Loucy (cell line): ENCODE data around the gene CRACDL.

ENCODE experiments used
- H2AFZ ChIP-seq: fragments of 200-600 bp; sonication (generic); 2 replicates; pipeline ENCODE4 v1.6.0; 2016; ENCODE audit warnings: antibody characterized with exemption, mild to moderate bottlenecking, low read length, moderate library complexity
- H3F3A ChIP-seq: fragments of 200-600 bp; 2 replicates; pipeline ENCODE4 v1.6.0; 2016; ENCODE audit warnings: antibody characterized with exemption, low read depth, mild to moderate bottlenecking
- H3K27me3 ChIP-seq: fragments of 200-600 bp; sonication (generic); 2 replicates; pipeline ENCODE4 v1.6.1; 2014; ENCODE audit warnings: low read length, mild to moderate bottlenecking; ENCODE audit not compliant: insufficient read depth, poor library complexity, severe bottlenecking
- H3K36me3 ChIP-seq: fragments of 200-600 bp; sonication (generic); 2 replicates; pipeline ENCODE4 v1.6.1; 2016; ENCODE audit warnings: low read length; ENCODE audit not compliant: insufficient read depth
- H3K4me1 ChIP-seq: fragments of 200-600 bp; sonication (generic); 2 replicates; pipeline ENCODE4 v1.5.1; 2014; ENCODE audit warnings: low read length, mild to moderate bottlenecking; ENCODE audit not compliant: insufficient read depth, poor library complexity, severe bottlenecking
- H3K4me2 ChIP-seq: fragments of 200-600 bp; sonication (generic); 2 replicates; pipeline ENCODE4 v1.6.0; 2014; ENCODE audit warnings: antibody characterized with exemption, low read length, low read depth, mild to moderate bottlenecking; ENCODE audit not compliant: poor library complexity, severe bottlenecking
- H3K4me3 ChIP-seq: fragments of 200-600 bp; sonication (generic); 2 replicates; pipeline ENCODE4 v1.5.1; 2014; ENCODE audit warnings: low read length, mild to moderate bottlenecking, mixed read lengths; ENCODE audit not compliant: poor library complexity, severe bottlenecking
- H3K79me2 ChIP-seq: fragments of 200-600 bp; sonication (generic); 2 replicates; pipeline ENCODE4 v1.6.1; 2014; ENCODE audit warnings: low read length; ENCODE audit not compliant: insufficient read depth
- H3K9ac ChIP-seq: fragments of 200-600 bp; sonication (generic); 2 replicates; pipeline ENCODE4 v1.6.0; 2014; ENCODE audit warnings: mild to moderate bottlenecking, low read depth, low read length, moderate library complexity; ENCODE audit not compliant: poor library complexity, severe bottlenecking
- H3K9me2 ChIP-seq: fragments of 200-600 bp; sonication (generic); replicated peaks from 2 replicates; pipeline ENCODE4 v1.6.1; 2016; ENCODE audit warnings: low read depth, low read length, mixed read lengths
- H3K9me3 ChIP-seq: fragments of 200-600 bp; sonication (generic); 2 replicates; pipeline ENCODE4 v1.6.1; 2014; ENCODE audit warnings: mild to moderate bottlenecking, antibody characterized with exemption, low read length, low read depth; ENCODE audit not compliant: insufficient read depth
- H4K20me1 ChIP-seq: fragments of 200-600 bp; sonication (generic); 2 replicates; pipeline ENCODE4 v1.6.0; 2014; ENCODE audit warnings: antibody characterized with exemption, low read length, mild to moderate bottlenecking; ENCODE audit not compliant: insufficient read depth, poor library complexity, severe bottlenecking
- CTCF ChIP-seq: fragments of 200-600 bp; sonication (generic); conservative IDR thresholded peaks from 2 replicates; pipeline ENCODE4 v1.5.1; 2014; ENCODE audit warnings: mild to moderate bottlenecking, antibody characterized with exemption, low read length
- EZH2phosphoT487 ChIP-seq: fragments of 200-600 bp; IDR thresholded peaks from 2 replicates; pipeline ENCODE4 v1.6.1; 2018; ENCODE audit warnings: antibody characterized with exemption, mild to moderate bottlenecking, moderate library complexity, borderline replicate concordance

The CRACDL gene

GRCh38 chr2:98771721-98772524 is 164.1 kb downstream of the CRACDL start:
- Histone ChIP-seq H2AFZ (peak overlapping the region; percentile 95), H3K79me2 (no peaks in the 10 kb centered on the region), H4K20me1 (no peaks in the 10 kb centered on the region), H3K4me2 (peak overlapping the region; percentile 66), H3K27me3 (no peaks in the 10 kb centered on the region), H3K9ac (peak overlapping the region; percentile 61), H3K4me3 (peak overlapping the region; percentile 53), H3K9me2 (no peaks in the 10 kb centered on the region), H3F3A (0 out of 2 replicates have a peak, but pooled peaks cover 6% of the 10 kb centered on the region), H3K4me1 (peaks cover 50% of the 10 kb centered on the region), H3K36me3 (no peaks in the 10 kb centered on the region), H3K9me3 (no peaks in the 10 kb centered on the region)
- TF ChIP-seq EZH2phosphoT487 (no peak), CTCF (no peak)

GRCh38 chr2:98771264-98771663 is 164.8 kb downstream of the CRACDL start:
- no peaks in the 10 kb centered on the region for H3K27me3 ChIP-seq
- peaks cover 55% of the 10 kb centered on the region for H3K4me1 ChIP-seq
- H3K9me2 ChIP-seq: no peaks in the 10 kb centered on the region
- H4K20me1 ChIP-seq: no peaks in the 10 kb centered on the region
- peak overlapping the region; percentile 95 for H2AFZ ChIP-seq
- H3F3A ChIP-seq: 0 out of 2 replicates have a peak, but pooled peaks cover 6% of the 10 kb centered on the region
- TF ChIP-seq EZH2phosphoT487: no peak
- TF ChIP-seq CTCF: no peak
- peak overlapping the region; percentile 61 for H3K9ac ChIP-seq
- H3K9me3 ChIP-seq: no peaks in the 10 kb centered on the region
- no peaks in the 10 kb centered on the region for H3K36me3 ChIP-seq
- H3K79me2 ChIP-seq: no peaks in the 10 kb centered on the region
- H3K4me3 ChIP-seq: peak overlapping the region; percentile 53
- peak overlapping the region; percentile 66 for H3K4me2 ChIP-seq

GRCh38 chr2:98769784-98770183 is 166.2 kb downstream of the CRACDL start:
- Histone ChIP-seq H3F3A (0 out of 2 replicates have a peak, but pooled peaks cover 11% of the 10 kb centered on the region), H3K9ac (no peak overlapping the region), H3K36me3 (no peaks in the 10 kb centered on the region), H3K4me1 (peaks cover 67% of the 10 kb centered on the region), H3K9me3 (no peaks in the 10 kb centered on the region), H4K20me1 (no peaks in the 10 kb centered on the region), H3K9me2 (no peaks in the 10 kb centered on the region), H3K4me2 (peak overlapping the region; percentile 50), H3K4me3 (no peak overlapping the region), H2AFZ (no peak overlapping the region), H3K27me3 (no peaks in the 10 kb centered on the region), H3K79me2 (no peaks in the 10 kb centered on the region)
- no peak for TF ChIP-seq EZH2phosphoT487
- no peak for TF ChIP-seq CTCF
